GM23248 (cell line): ENCODE measurements around the gene CRYBG1. TPM values are rescaled to one million over a fixed set of nuclear protein-coding genes. Genes with fewer than 3 reads are reported as not detected.

ENCODE experiments used
- DNase-seq: peaks from one replicate; pipeline ENCODE4 v3.0.0-alpha.2; 2015
- H2AFZ ChIP-seq: fragments of 200-600 bp; sonication (generic); 2 replicates; pipeline ENCODE4 v1.6.1; 2016; ENCODE audit warnings: antibody characterized with exemption
- H3F3A ChIP-seq: fragments of 200-600 bp; sonication (generic); 2 replicates; pipeline ENCODE4 v1.6.1; 2016; ENCODE audit warnings: mild to moderate bottlenecking, antibody characterized with exemption, mixed run types; ENCODE audit not compliant: insufficient read depth
- H3K27ac ChIP-seq: fragments of 200-600 bp; sonication (generic); 2 replicates; pipeline ENCODE4 v1.5.1; 2016; ENCODE audit warnings: mild to moderate bottlenecking
- H3K27me3 ChIP-seq: fragments of 200-600 bp; sonication (generic); replicated peaks from 2 replicates; pipeline ENCODE4 v1.6.1; 2016; ENCODE audit warnings: mild to moderate bottlenecking; ENCODE audit not compliant: insufficient read depth
- H3K36me3 ChIP-seq: fragments of 200-600 bp; sonication (generic); 2 replicates; pipeline ENCODE4 v1.6.1; 2016; ENCODE audit warnings: low read depth, mild to moderate bottlenecking
- H3K4me1 ChIP-seq: fragments of 200-600 bp; sonication (generic); 2 replicates; pipeline ENCODE4 v1.6.1; 2016; ENCODE audit warnings: mild to moderate bottlenecking; ENCODE audit not compliant: insufficient read depth
- H3K4me2 ChIP-seq: fragments of 200-600 bp; sonication (generic); one replicate; pipeline ENCODE4 v1.6.1; 2016; ENCODE audit warnings: mild to moderate bottlenecking; ENCODE audit not compliant: unreplicated experiment
- H3K4me3 ChIP-seq: fragments of 200-600 bp; sonication (generic); 2 replicates; pipeline ENCODE4 v1.5.1; 2016; ENCODE audit warnings: mild to moderate bottlenecking
- H3K79me2 ChIP-seq: fragments of 200-600 bp; sonication (generic); 2 replicates; pipeline ENCODE4 v1.6.1; 2016; ENCODE audit warnings: mild to moderate bottlenecking; ENCODE audit not compliant: insufficient read depth
- H3K9ac ChIP-seq: fragments of 200-600 bp; sonication (generic); 2 replicates; pipeline ENCODE4 v1.6.1; 2016; ENCODE audit warnings: mild to moderate bottlenecking
- H3K9me2 ChIP-seq: fragments of 200-600 bp; sonication (generic); 2 replicates; pipeline ENCODE4 v1.6.1; 2016; ENCODE audit warnings: mixed run types, mild to moderate bottlenecking, moderate library complexity; ENCODE audit not compliant: insufficient read depth
- H3K9me3 ChIP-seq: fragments of 200-600 bp; sonication (generic); one replicate; pipeline ENCODE4 v1.6.1; 2017; ENCODE audit warnings: low read depth
- H4K20me1 ChIP-seq: fragments of 200-600 bp; sonication (generic); 2 replicates; pipeline ENCODE4 v1.6.0; 2016; ENCODE audit not compliant: insufficient read depth
- EZH2 ChIP-seq: fragments of 200-600 bp; sonication (generic); IDR thresholded peaks from 2 replicates; pipeline ENCODE4 v1.6.1; 2018; ENCODE audit warnings: antibody characterized with exemption, mild to moderate bottlenecking; ENCODE audit not compliant: insufficient read depth, poor library complexity, severe bottlenecking
- EZH2phosphoT487 ChIP-seq: fragments of 200-600 bp; sonication (generic); IDR thresholded peaks from 2 replicates; pipeline ENCODE4 v1.6.1; 2018; ENCODE audit warnings: antibody characterized with exemption, moderate library complexity, mild to moderate bottlenecking, low read depth; ENCODE audit not compliant: insufficient read depth
- WGBS, 2 experiments: methylation state at CpG; one replicate each; pipeline ENCODE4 v1.1.6; 2015 to 2017; ENCODE audit warnings: low lambda C conversion rate in 2 of 2, low coverage in 1 of 2; ENCODE audit errors: missing lambda C conversion rate in 2 of 2; 5-methylcytosine and 5-hydroxymethylcytosine counted together
- in situ Hi-C: fragments of 300-500 bp; cut with MboI; formaldehyde crosslinking; loops from 2 replicates; pipeline ENCODE4 v1.15.0; 2020
- polyA plus RNA-seq: library from polyadenylated mRNA; unstranded; fragments of >200 nt; fragmentation: Nextera tagmentation; extraction: Ambion mirVana; gene quantifications from 2 replicates; pipeline ENCODE4 v1.2.1, GENCODE V29; 2016
- total RNA-seq: library from RNA; depleted of rRNA; stranded (reverse); fragments of >200 nt; shearing (Covaris generic); gene quantifications from 2 replicates; pipeline ENCODE4 v1.2.3, GENCODE V29; 2014

The CRYBG1 gene
- total and polyA plus RNA-seq, 2 experiments from 2014 or later, result 1.9 to 8.4 TPM

- in situ Hi-C loops, result no loop called here
These were observed 177.6 kb downstream of the CRYBG1 start for GRCh38 chr6:106538145-106538544.

GRCh38 chr6:106539936-106540335 is 179.4 kb downstream of the CRYBG1 start:
- no peak for DNase-seq
- Histone ChIP-seq H3K9me2 (0 out of 2 replicates have a peak, but pooled peaks cover 4% of the 10 kb centered on the region), H3K4me1 (peaks cover 21% of the 10 kb centered on the region), H4K20me1 (no peaks in the 10 kb centered on the region), H3K27ac (no peak overlapping the region), H3K9me3 (no peaks in the 10 kb centered on the region), H3K27me3 (no peaks in the 10 kb centered on the region), H3F3A (peaks cover 5% of the 10 kb centered on the region; the same call in 1 of the 2 replicates), H3K4me3 (no peak overlapping the region), H3K4me2 (no peak overlapping the region), H3K9ac (no peak overlapping the region), H3K36me3 (no peaks in the 10 kb centered on the region), H2AFZ (no peak overlapping the region), H3K79me2 (no peaks in the 10 kb centered on the region)
- TF ChIP-seq EZH2, result no peak
- TF ChIP-seq EZH2phosphoT487, result no peak
- in situ Hi-C loops, result no loop called here
- WGBS, 2 experiments, result 88 to 89% methylated on average over 9 of the region's 9 CpGs

More at GRCh38 chr6:106538145-106538544, 177.6 kb downstream of the CRYBG1 start:
- H3K9ac ChIP-seq, result no peak overlapping the region
- H3K9me2 ChIP-seq, result 0 out of 2 replicates have a peak, but pooled peaks cover 4% of the 10 kb centered on the region
- H3K4me2 ChIP-seq, result no peak overlapping the region
- H3K9me3 ChIP-seq, result no peaks in the 10 kb centered on the region
- H3K79me2 ChIP-seq, result no peaks in the 10 kb centered on the region
- no peaks in the 10 kb centered on the region for H3K27me3 ChIP-seq
- no peak overlapping the region for H2AFZ ChIP-seq
- H3K27ac ChIP-seq, result no peak overlapping the region
- H3K4me1 ChIP-seq, result peaks cover 35% of the 10 kb centered on the region
- H3K4me3 ChIP-seq, result no peak overlapping the region
- H3K36me3 ChIP-seq, result no peaks in the 10 kb centered on the region
- peaks cover 13% of the 10 kb centered on the region; the same call in 1 of the 2 replicates for H3F3A ChIP-seq
- WGBS, 2 experiments, result 76 to 77% methylated on average over 1 of the region's 1 CpG
- no peak for DNase-seq
- no peaks in the 10 kb centered on the region for H4K20me1 ChIP-seq
- no peak for TF ChIP-seq EZH2
- TF ChIP-seq EZH2phosphoT487, result no peak

DNA sequence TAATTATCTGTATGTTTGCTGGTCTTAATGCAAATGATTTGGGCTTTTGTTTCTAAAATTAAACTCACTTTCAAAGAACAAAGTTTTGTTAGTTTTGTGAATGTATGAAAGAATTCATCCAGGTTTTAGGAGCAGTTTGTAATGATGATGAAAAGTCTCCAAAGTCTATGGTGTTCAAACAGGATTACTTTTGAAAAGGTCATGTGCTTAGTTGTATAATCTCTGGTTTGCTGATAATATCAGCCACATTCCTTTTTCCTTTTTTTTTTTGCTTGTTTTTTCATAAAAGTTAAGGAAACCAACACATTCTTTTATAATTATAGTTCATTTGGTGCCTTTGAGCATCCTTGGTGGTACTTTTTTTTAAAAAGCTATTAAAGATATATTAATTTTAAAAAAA is 179.9 kb downstream of the CRYBG1 start:
- no peak for TF ChIP-seq EZH2phosphoT487
- TF ChIP-seq EZH2, result no peak
- Histone ChIP-seq H3F3A (peaks cover 6% of the 10 kb centered on the region), H3K4me2 (no peak overlapping the region), H3K9me3 (no peaks in the 10 kb centered on the region), H3K79me2 (no peaks in the 10 kb centered on the region), H3K4me3 (no peak overlapping the region), H2AFZ (no peak overlapping the region), H3K9me2 (0 out of 2 replicates have a peak, but pooled peaks cover 4% of the 10 kb centered on the region), H3K27ac (no peak overlapping the region), H4K20me1 (no peaks in the 10 kb centered on the region), H3K4me1 (peaks cover 19% of the 10 kb centered on the region; the same call in 1 of the 2 replicates), H3K9ac (no peak overlapping the region), H3K36me3 (no peaks in the 10 kb centered on the region), H3K27me3 (no peaks in the 10 kb centered on the region)
- in situ Hi-C loops, result no loop called here
- no peak for DNase-seq

- in situ Hi-C loops, result no loop called here
- 92 to 96% methylated on average over 6 of the region's 6 CpGs for WGBS, 2 experiments
- Histone ChIP-seq H3F3A (peaks cover 10% of the 10 kb centered on the region), H3K36me3 (no peaks in the 10 kb centered on the region), H2AFZ (no peak overlapping the region), H3K27me3 (no peaks in the 10 kb centered on the region), H4K20me1 (no peaks in the 10 kb centered on the region), H3K4me1 (peaks cover 22% of the 10 kb centered on the region), H3K9me2 (peaks cover 4% of the 10 kb centered on the region; the same call in 1 of the 2 replicates), H3K9me3 (no peaks in the 10 kb centered on the region), H3K9ac (no peak overlapping the region), H3K27ac (no peak overlapping the region), H3K79me2 (no peaks in the 10 kb centered on the region), H3K4me2 (no peak overlapping the region), H3K4me3 (no peak overlapping the region)
- TF ChIP-seq EZH2phosphoT487 (no peak), EZH2 (no peak)
- DNase-seq, result peak; percentile 17
These were observed 180.4 kb downstream of the CRYBG1 start for GRCh38 chr6:106540907-106541306.
